GM12878 (cell line): ENCODE measurements around the gene POLR2I. TPM values are rescaled to one million over a fixed set of nuclear protein-coding genes. Genes with fewer than 3 reads are reported as not detected.

ENCODE experiments used
- ATAC-seq: fragments of 200-7000 bp; cut with Tn5 transposase; 3 replicates; pipeline ENCODE4 v1.9.1; 2020; ENCODE audit warnings: mild to moderate bottlenecking, moderate library complexity
- BruUV-seq: library from RNA; stranded (reverse); fragments of 400-500 nt; replicated peaks from 2 replicates; lab custom pipeline; 2021; lab: Mats Ljungman, UMichigan
- CTCF ChIA-PET: fragments of 300-600 bp; sonication (Branson Sonifier 250); formaldehyde crosslinking; extraction: SDS; loops from one replicate; lab custom pipeline; 2021; ENCODE audit warnings: inconsistent platforms; lab: Yijun Ruan, JAX
- POLR2A ChIA-PET: fragments of 350-600 bp; formaldehyde crosslinking; extraction: SDS; loops from one replicate; lab custom pipeline; 2021; ENCODE audit warnings: inconsistent platforms; lab: Charles Lee
- RAD21 ChIA-PET: fragments of 300-600 bp; sonication (Branson Sonifier 250); formaldehyde crosslinking; loops from one replicate; lab custom pipeline; 2023; ENCODE audit warnings: antibody characterized with exemption; ENCODE audit not compliant: unreplicated experiment; lab: Charles Lee
- SMC1A ChIA-PET: fragments of 300-600 bp; sonication (Branson Sonifier 250); formaldehyde crosslinking; loops from one replicate; lab custom pipeline; 2023; ENCODE audit not compliant: unreplicated experiment, uncharacterized antibody; lab: Charles Lee
- DNase-seq: peaks from one replicate; pipeline ENCODE4 v3.0.0-alpha.2; 2011; ENCODE audit warnings: low read depth, low spot score
- FAIRE-seq: peaks from 3 replicates; lab custom pipeline; 2011; peaks lifted over from hg19 to GRCh38; lab: Jason Lieb, UNC
- H2AFZ ChIP-seq: 2 replicates; pipeline ENCODE4 v1.6.0; 2011; ENCODE audit warnings: low read depth, low read length, control low read depth; ENCODE audit not compliant: control insufficient read depth
- H3K27ac ChIP-seq: 2 replicates; pipeline ENCODE4 v1.5.1; 2011; ENCODE audit warnings: control low read depth; ENCODE audit not compliant: control insufficient read depth, insufficient read depth
- H3K27me3 ChIP-seq, 2 experiments: replicated peaks in 1 of 2; 2 replicates each; pipeline versions ENCODE4 v1.6.0 to v1.6.1; 2011; ENCODE audit warnings: low read length in 1 of 2; ENCODE audit not compliant: control insufficient read depth in 2 of 2, insufficient read depth in 2 of 2
- H3K36me3 ChIP-seq, 2 experiments: 2 replicates each; pipeline ENCODE4 v1.5.1; 2011; ENCODE audit warnings: low read length in 1 of 2; ENCODE audit not compliant: control insufficient read depth in 2 of 2, insufficient read depth in 2 of 2
- H3K4me1 ChIP-seq: 2 replicates; pipeline ENCODE4 v1.6.1; 2011; ENCODE audit warnings: mild to moderate bottlenecking, low read length, moderate library complexity, mixed read lengths; ENCODE audit not compliant: control insufficient read depth, insufficient read depth
- H3K4me2 ChIP-seq: 2 replicates; pipeline ENCODE4 v1.6.0; 2011; ENCODE audit warnings: control low read depth; ENCODE audit not compliant: control insufficient read depth, insufficient read depth
- H3K4me3 ChIP-seq: fragments of 200-600 bp; sonication (generic); 2 replicates; pipeline ENCODE4 v1.5.1; 2016
- H3K79me2 ChIP-seq: 2 replicates; pipeline ENCODE4 v1.6.0; 2011; ENCODE audit warnings: low read length; ENCODE audit not compliant: control insufficient read depth, insufficient read depth
- H3K9ac ChIP-seq: 2 replicates; pipeline ENCODE4 v1.8.0; 2011; ENCODE audit warnings: low read length, control low read depth, mixed read lengths; ENCODE audit not compliant: control insufficient read depth, insufficient read depth
- H3K9me3 ChIP-seq: replicated peaks from 3 replicates; pipeline ENCODE4 v1.5.1; 2011; ENCODE audit warnings: mild to moderate bottlenecking, low read length; ENCODE audit not compliant: control insufficient read depth, insufficient read depth
- H4K20me1 ChIP-seq: 2 replicates; pipeline ENCODE4 v1.6.0; 2011; ENCODE audit not compliant: control insufficient read depth, insufficient read depth
- BACH1 ChIP-seq: fragments of 450-650 bp; IDR thresholded peaks from 2 replicates; pipeline ENCODE4 v1.6.1; 2017; ENCODE audit warnings: mild to moderate bottlenecking, borderline replicate concordance
- CTCF ChIP-seq, 3 experiments: IDR thresholded peaks in 2 of 3; conservative IDR thresholded peaks in 1 of 3; 2 replicates each; pipeline ENCODE4 v1.5.1; 2011; ENCODE audit warnings: low read depth in 3 of 3, low read length in 3 of 3, mild to moderate bottlenecking in 3 of 3, control low read depth in 2 of 3, moderate library complexity in 2 of 3, inconsistent platforms in 1 of 3, mixed read lengths in 1 of 3; ENCODE audit not compliant: control insufficient read depth in 2 of 3, insufficient read depth in 1 of 3; ENCODE audit errors: extremely low read depth in 1 of 3
- E4F1 ChIP-seq: fragments of 450-650 bp; IDR thresholded peaks from 2 replicates; pipeline ENCODE4 v1.6.1; 2018; ENCODE audit warnings: borderline replicate concordance, mild to moderate bottlenecking; ENCODE audit not compliant: partially characterized antibody
- EED ChIP-seq: sonication (generic); IDR thresholded peaks from 2 replicates; pipeline ENCODE4 v1.6.1; 2016; ENCODE audit warnings: antibody characterized with exemption, low read depth
- HDAC2 ChIP-seq: fragments of 200-600 bp; sonication (generic); IDR thresholded peaks from 2 replicates; pipeline ENCODE4 v1.6.1; 2017
- NBN ChIP-seq: fragments of 450-650 bp; IDR thresholded peaks from 2 replicates; pipeline ENCODE4 v1.6.1; 2016
- NR2C1 ChIP-seq: fragments of 450-650 bp; IDR thresholded peaks from 2 replicates; pipeline ENCODE4 v1.6.1; 2017; ENCODE audit warnings: antibody characterized with exemption, mild to moderate bottlenecking, moderate library complexity
- PML ChIP-seq: IDR thresholded peaks from 2 replicates; pipeline ENCODE4 v1.6.1; 2012; ENCODE audit warnings: low read length, inconsistent platforms
- POLR2AphosphoS5 ChIP-seq: IDR thresholded peaks from 2 replicates; pipeline ENCODE4 v1.6.1; 2011; ENCODE audit warnings: mild to moderate bottlenecking, low read length, inconsistent platforms
- PRDM15 ChIP-seq: fragments of 450-650 bp; formaldehyde crosslinking; IDR thresholded peaks from 2 replicates; pipeline ENCODE4 v1.4.0; 2020; ENCODE audit warnings: mild to moderate bottlenecking, moderate library complexity
- SIN3A ChIP-seq: IDR thresholded peaks from 2 replicates; pipeline ENCODE4 v1.6.1; 2012; ENCODE audit warnings: low read depth, low read length, improper control_type of control experiment
- WRNIP1 ChIP-seq: IDR thresholded peaks from 2 replicates; pipeline ENCODE4 v1.6.1; 2011; ENCODE audit warnings: low read depth, low read length, improper control_type of control experiment, borderline replicate concordance
- ZBTB4 ChIP-seq: fragments of 450-650 bp; formaldehyde crosslinking; IDR thresholded peaks from 2 replicates; pipeline ENCODE4 v1.4.0; 2022; ENCODE audit warnings: mild to moderate bottlenecking, moderate library complexity
- WGBS: methylation state at CpG from one replicate; pipeline ENCODE4 v1.1.6; 2016; ENCODE audit warnings: low lambda C conversion rate; ENCODE audit not compliant: insufficient replicate concordance, insufficient coverage; ENCODE audit errors: missing lambda C conversion rate; 5-methylcytosine and 5-hydroxymethylcytosine counted together
- in situ Hi-C: fragments of 300-500 bp; cut with MboI; formaldehyde crosslinking; loops from 9 replicates; pipeline ENCODE4 v1.14.3; 2018; ENCODE audit warnings: mixed read lengths
- intact Hi-C: fragments of 100-400 bp; cut with micrococcal nuclease; formaldehyde crosslinking; loops from one replicate; pipeline ENCODE4 v1.14.2; 2022; ENCODE audit not compliant: unreplicated experiment
- polyA plus RNA-seq, 11 experiments: library from polyadenylated mRNA; depleted of rRNA in 4 of 11; unstranded in 6 of 11; stranded (reverse) in 5 of 11; fragments of >200 nt; fragmentation: Nextera tagmentation in 4 of 11; fragmentation: Illumina TruSeq in 1 of 11; extraction: Ambion mirVana in 4 of 11; extraction: Trizol in 1 of 11; gene quantifications; 1 replicate in 1 of 11; 2 replicates in 10 of 11; pipeline versions ENCODE4 v1.2.1 to v1.2.3, GENCODE V29; 2011 to 2016; ENCODE audit warnings: inconsistent platforms in 2 of 11, missing spikeins in 2 of 11, low read depth in 1 of 11
- total RNA-seq, 4 experiments: library from RNA; depleted of rRNA in 3 of 4; stranded (reverse); fragments of >200 nt in 3 of 4; fragmentation: Illumina TruSeq in 1 of 4; extraction: Trizol in 1 of 4; gene quantifications; 2 replicates each; pipeline versions ENCODE4 v1.2.1 to v1.2.3, GENCODE V29; 2013 to 2021

The POLR2I gene
- total and polyA plus RNA-seq, 10 of the 15 experiments (the other 5 are each of a cell fraction or from before 2014, with no cell fraction given), result 30.9 to 272 (median 202) TPM

- ChIA-PET SMC1A (no interaction called here), CTCF (interaction anchor here (1.6 kb wide), 1 partner anchor 39 kb away, joined by 4 read pairs; no protein-coding TSS in a partner anchor), POLR2A (interaction anchor here (1.0 kb wide), 1 partner anchor 40 kb away, joined by 8 read pairs; no protein-coding TSS in a partner anchor), RAD21 (interaction anchor here (1.0 kb wide), 1 partner anchor 28 kb away, joined by 3 read pairs; no protein-coding TSS in a partner anchor)
- H3K9me3 ChIP-seq, result no peaks in the 10 kb centered on the region
- no TSS peak for BruUV-seq
- no peak overlapping the region for H3K9ac ChIP-seq
- no peak for ATAC-seq
- 73% methylated on average over 5 of the region's 5 CpGs for whole genome bisulfite sequencing
- no peak overlapping the region for H3K4me2 ChIP-seq
- H3K4me1 ChIP-seq, result no peaks in the 10 kb centered on the region
- H3K27me3 ChIP-seq, result no peaks in the 10 kb centered on the region
- H2AFZ ChIP-seq, result no peak overlapping the region
- H4K20me1 ChIP-seq, result no peaks in the 10 kb centered on the region
- no peak for DNase-seq
- no peaks in the 10 kb centered on the region for H3K79me2 ChIP-seq
- no peak overlapping the region for H3K4me3 ChIP-seq
- in situ Hi-C loops (no loop called here), intact Hi-C loops (no loop called here)
- peaks cover 4 to 30% of the 10 kb centered on the region in 2 experiments; a peak in 3 of 4 replicates for H3K36me3 ChIP-seq
- FAIRE-seq, result no peak
- no peak overlapping the region for H3K27ac ChIP-seq
- no peak for TF ChIP-seq CTCF (IDR thresholded peaks at IDR 0.05 in 2 of 3, conservative IDR thresholded peaks at IDR 0.05 in 1 of 3; ENCODE audit: control insufficient read depth in 2 of 3, extremely low read depth in 1 of 3, insufficient read depth in 1 of 3, low read depth in 3 of 3, low read length in 3 of 3)
- TF ChIP-seq NR2C1, result no peak
- no peak for TF ChIP-seq PML
- no peak for TF ChIP-seq WRNIP1
- TF ChIP-seq BACH1, result no peak
- TF ChIP-seq HDAC2, result no peak
- TF ChIP-seq PRDM15 (CRISPR knock-in tag), result no peak
- TF ChIP-seq EED, result no peak
- no peak for TF ChIP-seq E4F1
- no peak for TF ChIP-seq NBN
- TF ChIP-seq ZBTB4 (CRISPR knock-in tag), result no peak
- no peak for TF ChIP-seq SIN3A
- TF ChIP-seq POLR2AphosphoS5, result no peak
Measured at GRCh38 chr19:36100476-36100875, 14.2 kb downstream of the POLR2I start.
